CD14-positive monocyte (primary cell): ENCODE data around the gene NEDD4L. TPM values are rescaled to one million over a fixed set of nuclear protein-coding genes. Genes with fewer than 3 reads are reported as not detected.
A peak's percentile ranks its signal among the peaks of the same experiment; 100 is the strongest.

ENCODE experiments used
- DNase-seq, 3 donors: peaks; one replicate each; pipeline ENCODE4 v3.0.0-alpha.2; 2011 to 2022
- H2AFZ ChIP-seq: 2 replicates; pipeline ENCODE4 v1.6.0; 2012; ENCODE audit warnings: mild to moderate bottlenecking, low read depth, low read length, inconsistent platforms; ENCODE audit not compliant: insufficient read depth, poor library complexity, severe bottlenecking
- H3K27ac ChIP-seq, 2 donors: 1 replicate in 1 of 2; 2 replicates in 1 of 2; pipeline ENCODE4 v1.5.1; 2012 to 2013; ENCODE audit warnings: low read length in 2 of 2, control low read depth in 1 of 2, inconsistent platforms in 1 of 2, low read depth in 1 of 2, mild to moderate bottlenecking in 1 of 2
- H3K27me3 ChIP-seq, 2 donors: one replicate each; pipeline versions ENCODE4 v1.6.0 to v1.6.1; 2011 to 2013; ENCODE audit warnings: low read length in 2 of 2; ENCODE audit not compliant: control insufficient read depth in 2 of 2, insufficient read depth in 2 of 2
- H3K36me3 ChIP-seq, 2 donors: replicated peaks in 1 of 2; 1 replicate in 1 of 2; 2 replicates in 1 of 2; pipeline versions ENCODE4 v1.5.1 to v1.6.1; 2012 to 2013; ENCODE audit warnings: low read length in 2 of 2, control low read depth in 1 of 2, inconsistent platforms in 1 of 2, mild to moderate bottlenecking in 1 of 2; ENCODE audit not compliant: insufficient read depth in 2 of 2, control insufficient read depth in 1 of 2
- H3K4me1 ChIP-seq, 2 donors: 1 replicate in 1 of 2; 2 replicates in 1 of 2; pipeline versions ENCODE4 v1.5.1 to v1.6.1; 2012 to 2013; ENCODE audit warnings: low read length in 2 of 2, control low read depth in 1 of 2, inconsistent platforms in 1 of 2, mild to moderate bottlenecking in 1 of 2, moderate library complexity in 1 of 2; ENCODE audit not compliant: insufficient read depth in 2 of 2, control insufficient read depth in 1 of 2
- H3K4me2 ChIP-seq: replicated peaks from 2 replicates; pipeline ENCODE3; 2012; ENCODE audit warnings: low read length, moderate library complexity, mild to moderate bottlenecking; ENCODE audit not compliant: poor library complexity, severe bottlenecking; ENCODE audit errors: extremely low read depth
- H3K4me3 ChIP-seq, 3 experiments: fragments of 200-600 bp in 1 of 3; sonication (generic) in 1 of 3; replicated peaks in 1 of 3; 1 replicate in 2 of 3; 2 replicates in 1 of 3; pipeline ENCODE4 v1.5.1; 2011 to 2013; ENCODE audit warnings: low read length in 3 of 3, mild to moderate bottlenecking in 3 of 3, control low read depth in 2 of 3, low read depth in 2 of 3, inconsistent platforms in 1 of 3, moderate library complexity in 1 of 3
- H3K79me2 ChIP-seq: 2 replicates; pipeline ENCODE4 v1.6.0; 2012; ENCODE audit warnings: mild to moderate bottlenecking, control low read depth, inconsistent platforms, low read length, moderate library complexity; ENCODE audit not compliant: insufficient read depth
- H3K9ac ChIP-seq: 2 replicates; pipeline ENCODE4 v1.6.0; 2017; ENCODE audit warnings: low read length, mild to moderate bottlenecking; ENCODE audit not compliant: insufficient read depth, poor library complexity, severe bottlenecking
- H3K9me3 ChIP-seq, 2 donors: replicated peaks in 1 of 2; 1 replicate in 1 of 2; 2 replicates in 1 of 2; pipeline versions ENCODE4 v1.5.1 to v1.6.1; 2012 to 2013; ENCODE audit warnings: low read length in 2 of 2, control low read depth in 1 of 2; ENCODE audit not compliant: control insufficient read depth in 1 of 2, insufficient read depth in 1 of 2
- H4K20me1 ChIP-seq: 2 replicates; pipeline ENCODE4 v1.6.0; 2012; ENCODE audit warnings: mild to moderate bottlenecking, low read length, control low read depth, moderate library complexity; ENCODE audit not compliant: insufficient read depth
- H3K27ac Mint-ChIP-seq, 7 donors: one replicate each; pipeline ENCODE4 v1.8.0; 2020; ENCODE audit warnings: mild to moderate bottlenecking in 7 of 7, mixed read lengths in 7 of 7, moderate library complexity in 6 of 7, inconsistent platforms in 2 of 7
- H3K27me3 Mint-ChIP-seq, 3 donors: one replicate each; pipeline ENCODE4 v1.8.0; 2021 to 2022; ENCODE audit warnings: low read depth in 3 of 3, mild to moderate bottlenecking in 3 of 3, mixed read lengths in 3 of 3, moderate library complexity in 3 of 3, inconsistent platforms in 1 of 3
- H3K36me3 Mint-ChIP-seq, 2 donors: one replicate each; pipeline ENCODE4 v1.8.0; 2020; ENCODE audit warnings: mixed read lengths in 2 of 2, inconsistent platforms in 1 of 2, mild to moderate bottlenecking in 1 of 2
- H3K4me1 Mint-ChIP-seq: one replicate; pipeline ENCODE4 v1.8.0; 2020; ENCODE audit warnings: mild to moderate bottlenecking, mixed read lengths
- H3K4me3 Mint-ChIP-seq, 2 donors: one replicate each; pipeline ENCODE4 v1.8.0; 2020; ENCODE audit warnings: mild to moderate bottlenecking in 2 of 2, mixed read lengths in 2 of 2, moderate library complexity in 1 of 2
- H3K9me3 Mint-ChIP-seq, 7 donors: one replicate each; pipeline ENCODE4 v1.8.0; 2020 to 2022; ENCODE audit warnings: mixed read lengths in 7 of 7, mild to moderate bottlenecking in 6 of 7, moderate library complexity in 6 of 7, inconsistent platforms in 2 of 7
- WGBS: methylation state at CpG from one replicate; pipeline ENCODE4 v1.1.5; 2013; ENCODE audit warnings: missing lambda C conversion rate; ENCODE audit not compliant: insufficient coverage; 5-methylcytosine and 5-hydroxymethylcytosine counted together
- intact Hi-C, 2 donors: fragments of 100-400 bp; cut with micrococcal nuclease; formaldehyde crosslinking; loops; one replicate each; pipeline versions ENCODE4 v1.15.0 to v1.15.1; 2023
- polyA plus RNA-seq, 3 donors: library from polyadenylated mRNA; depleted of rRNA in 1 of 3; unstranded in 2 of 3; stranded (reverse) in 1 of 3; fragments of 300-500 nt in 2 of 3; fragments of >200 nt in 1 of 3; fragmentation: Illumina TruSeq in 2 of 3; gene quantifications; 1 replicate in 2 of 3; 2 replicates in 1 of 3; pipeline ENCODE4 v1.2.3, GENCODE V29; 2012 to 2021
- TF ChIP-seq, protein P1 (sequence below): fragments of 200-600 bp; IDR thresholded peaks from one replicate; pipeline ENCODE4 v1.8.0; 2022; ENCODE audit warnings: antibody characterized with exemption, mild to moderate bottlenecking

Gene NEDD4L
- polyA plus RNA-seq, 3 donors, result 2.5 to 5.2 (median 4.5) TPM

DNA sequence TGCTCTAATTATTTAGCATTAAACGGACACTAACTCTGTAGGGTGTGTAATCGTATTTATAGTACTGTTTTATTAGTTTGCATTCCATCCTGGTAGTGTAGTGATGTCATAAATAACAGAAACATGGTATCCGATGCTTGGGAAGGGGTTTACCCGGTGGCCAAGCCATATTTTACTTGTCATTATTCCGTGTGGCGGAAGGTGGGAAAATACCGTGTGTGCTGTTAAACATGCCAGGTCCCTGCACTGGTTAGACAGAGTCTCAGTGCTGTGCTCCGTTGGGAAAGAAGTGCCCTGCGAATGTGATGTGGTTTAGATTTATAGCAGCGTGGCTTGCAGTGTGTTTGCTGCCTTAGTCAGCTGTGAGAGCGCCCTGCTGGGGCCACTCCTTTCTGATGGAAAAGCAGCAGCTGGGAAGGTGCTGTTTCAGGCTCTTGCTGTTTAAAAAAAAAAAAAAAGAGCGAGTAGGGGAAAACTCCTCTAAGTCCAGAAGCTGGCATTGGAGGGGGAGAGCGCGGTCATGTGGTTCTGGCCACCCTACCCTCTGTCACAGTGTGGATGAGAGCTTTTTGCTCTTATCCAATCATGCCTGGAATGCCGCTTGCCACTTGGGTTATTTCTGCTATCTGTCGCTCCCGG lies 211.0 kb downstream of the NEDD4L start:
- H4K20me1 ChIP-seq, result no peaks in the 10 kb centered on the region
- H3K9me3 ChIP-seq, result peaks cover 0 to 4% of the 10 kb centered on the region in 2 donors
- no peak overlapping the region for H3K4me2 ChIP-seq
- H3K4me1 Mint-ChIP-seq, result no peaks in the 10 kb centered on the region
- no peaks in the 10 kb centered on the region for H3K4me1 ChIP-seq
- no peaks in the 10 kb centered on the region for H3K27me3 ChIP-seq
- intact Hi-C loops, result no loop called here
- TF ChIP-seq, protein P1, sequence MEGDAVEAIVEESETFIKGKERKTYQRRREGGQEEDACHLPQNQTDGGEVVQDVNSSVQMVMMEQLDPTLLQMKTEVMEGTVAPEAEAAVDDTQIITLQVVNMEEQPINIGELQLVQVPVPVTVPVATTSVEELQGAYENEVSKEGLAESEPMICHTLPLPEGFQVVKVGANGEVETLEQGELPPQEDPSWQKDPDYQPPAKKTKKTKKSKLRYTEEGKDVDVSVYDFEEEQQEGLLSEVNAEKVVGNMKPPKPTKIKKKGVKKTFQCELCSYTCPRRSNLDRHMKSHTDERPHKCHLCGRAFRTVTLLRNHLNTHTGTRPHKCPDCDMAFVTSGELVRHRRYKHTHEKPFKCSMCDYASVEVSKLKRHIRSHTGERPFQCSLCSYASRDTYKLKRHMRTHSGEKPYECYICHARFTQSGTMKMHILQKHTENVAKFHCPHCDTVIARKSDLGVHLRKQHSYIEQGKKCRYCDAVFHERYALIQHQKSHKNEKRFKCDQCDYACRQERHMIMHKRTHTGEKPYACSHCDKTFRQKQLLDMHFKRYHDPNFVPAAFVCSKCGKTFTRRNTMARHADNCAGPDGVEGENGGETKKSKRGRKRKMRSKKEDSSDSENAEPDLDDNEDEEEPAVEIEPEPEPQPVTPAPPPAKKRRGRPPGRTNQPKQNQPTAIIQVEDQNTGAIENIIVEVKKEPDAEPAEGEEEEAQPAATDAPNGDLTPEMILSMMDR, result no peak
- no peak for DNase-seq
- WGBS, result 97% methylated on average over 14 of the region's 17 CpGs
- no peak overlapping the region for H3K4me3 Mint-ChIP-seq
- no peaks in the 10 kb centered on the region for H3K36me3 ChIP-seq
- peaks cover 0 to 7% (median 3%) of the 10 kb centered on the region in 7 donors for H3K9me3 Mint-ChIP-seq
- no peak overlapping the region for H3K27ac ChIP-seq
- no peak overlapping the region for H3K4me3 ChIP-seq
- H3K27me3 Mint-ChIP-seq, result peaks cover 0 to 1% (median 0%) of the 10 kb centered on the region in 3 donors
- no peak overlapping the region for H3K9ac ChIP-seq
- H3K79me2 ChIP-seq, result no peaks in the 10 kb centered on the region
- no peak overlapping the region for H2AFZ ChIP-seq
- H3K36me3 Mint-ChIP-seq, result peaks cover 0 to 2% of the 10 kb centered on the region in 2 donors
- peak overlapping the region in 1 of 7 donors; percentile 37 for H3K27ac Mint-ChIP-seq

DNA sequence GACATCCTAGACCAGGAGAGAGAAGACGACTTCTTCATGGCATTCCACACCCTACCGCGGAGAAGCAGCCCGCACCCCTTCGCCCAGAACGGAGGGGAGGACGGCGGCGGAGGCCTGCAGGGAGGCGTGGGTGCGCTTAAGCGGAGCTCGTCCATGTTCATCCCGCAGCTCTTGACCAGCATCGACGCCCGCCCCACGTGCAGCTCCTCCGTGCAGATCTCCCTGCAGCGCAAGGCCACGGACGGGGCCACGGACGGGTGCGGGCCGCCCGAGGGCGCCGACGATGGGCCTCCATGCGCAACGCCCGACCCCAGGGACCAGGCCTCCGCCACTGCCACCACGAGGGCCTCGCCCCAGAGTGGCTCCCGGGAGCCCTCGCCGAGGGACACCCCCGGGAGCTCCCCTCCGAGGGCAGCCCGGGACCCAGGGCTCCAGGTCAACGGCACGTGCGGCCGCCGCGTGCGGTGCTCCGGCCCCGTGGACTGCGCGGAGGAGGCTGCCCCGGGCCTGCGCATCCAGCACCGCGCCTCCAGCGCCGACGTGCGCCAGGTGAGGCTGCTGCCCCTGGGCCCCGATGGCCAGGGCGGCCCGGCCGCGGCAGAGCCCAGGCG lies 211.8 kb downstream of the NEDD4L start:
- H3K4me2 ChIP-seq, result no peak overlapping the region
- H3K4me3 ChIP-seq, result no peak overlapping the region
- no peaks in the 10 kb centered on the region for H3K4me1 Mint-ChIP-seq
- H3K27me3 ChIP-seq, result no peaks in the 10 kb centered on the region
- no peak overlapping the region for H3K4me3 Mint-ChIP-seq
- peaks cover 0 to 7% (median 3%) of the 10 kb centered on the region in 7 donors for H3K9me3 Mint-ChIP-seq
- no peak overlapping the region for H3K9ac ChIP-seq
- peaks cover 0 to 1% (median 0%) of the 10 kb centered on the region in 3 donors for H3K27me3 Mint-ChIP-seq
- no peaks in the 10 kb centered on the region for H3K36me3 ChIP-seq
- peaks cover 0 to 2% of the 10 kb centered on the region in 2 donors for H3K36me3 Mint-ChIP-seq
- TF ChIP-seq, protein P1, result no peak
- H3K27ac Mint-ChIP-seq, result no peak overlapping the region
- H3K79me2 ChIP-seq, result no peaks in the 10 kb centered on the region
- intact Hi-C loops, result no loop called here
- peaks cover 0 to 4% of the 10 kb centered on the region in 2 donors for H3K9me3 ChIP-seq
- H4K20me1 ChIP-seq, result no peaks in the 10 kb centered on the region
- H3K27ac ChIP-seq, result no peak overlapping the region
- H2AFZ ChIP-seq, result no peak overlapping the region
- 96% methylated on average over 64 of the region's 67 CpGs for WGBS
- DNase-seq, result no peak
- no peaks in the 10 kb centered on the region for H3K4me1 ChIP-seq
